ENCODE data around the gene MYL11.
A peak's percentile ranks its signal among the peaks of the same experiment; 100 is the strongest.
"Not testable (repeated sequence)": the region's sequence is repeated elsewhere in the genome, so short reads cannot be mapped to it uniquely, and the experiment has no call there.

The MYL11 gene

GRCh38 chr16:30383521-30383920 is 8.9 kb downstream of the MYL11 start:
- no peaks in the 10 kb centered on the region for H3K9me3 Mint-ChIP-seq
- H3K27ac Mint-ChIP-seq, result peak overlapping the region; percentile 98
- peak overlapping the region; percentile 88 for H3K4me3 Mint-ChIP-seq
- H3K4me1 Mint-ChIP-seq (ENCODE audit: low read depth), result peaks cover 25% of the 10 kb centered on the region
- peaks cover 19% of the 10 kb centered on the region for H3K36me3 Mint-ChIP-seq (ENCODE audit: low read depth)
- H3K27me3 Mint-ChIP-seq (ENCODE audit: low read depth), result no peaks in the 10 kb centered on the region

- H3K36me3 Mint-ChIP-seq (ENCODE audit: low read depth), result peaks cover 14% of the 10 kb centered on the region
- no peaks in the 10 kb centered on the region for H3K27me3 Mint-ChIP-seq (ENCODE audit: low read depth)
- H3K4me3 Mint-ChIP-seq, result peak overlapping the region; percentile 82
- H3K9me3 Mint-ChIP-seq, result no peaks in the 10 kb centered on the region
- H3K27ac Mint-ChIP-seq, result peak overlapping the region; percentile 69
- peaks cover 24% of the 10 kb centered on the region for H3K4me1 Mint-ChIP-seq (ENCODE audit: low read depth)
Measured at GRCh38 chr16:30394592-30395154, 20.1 kb downstream of the MYL11 start.

DNA sequence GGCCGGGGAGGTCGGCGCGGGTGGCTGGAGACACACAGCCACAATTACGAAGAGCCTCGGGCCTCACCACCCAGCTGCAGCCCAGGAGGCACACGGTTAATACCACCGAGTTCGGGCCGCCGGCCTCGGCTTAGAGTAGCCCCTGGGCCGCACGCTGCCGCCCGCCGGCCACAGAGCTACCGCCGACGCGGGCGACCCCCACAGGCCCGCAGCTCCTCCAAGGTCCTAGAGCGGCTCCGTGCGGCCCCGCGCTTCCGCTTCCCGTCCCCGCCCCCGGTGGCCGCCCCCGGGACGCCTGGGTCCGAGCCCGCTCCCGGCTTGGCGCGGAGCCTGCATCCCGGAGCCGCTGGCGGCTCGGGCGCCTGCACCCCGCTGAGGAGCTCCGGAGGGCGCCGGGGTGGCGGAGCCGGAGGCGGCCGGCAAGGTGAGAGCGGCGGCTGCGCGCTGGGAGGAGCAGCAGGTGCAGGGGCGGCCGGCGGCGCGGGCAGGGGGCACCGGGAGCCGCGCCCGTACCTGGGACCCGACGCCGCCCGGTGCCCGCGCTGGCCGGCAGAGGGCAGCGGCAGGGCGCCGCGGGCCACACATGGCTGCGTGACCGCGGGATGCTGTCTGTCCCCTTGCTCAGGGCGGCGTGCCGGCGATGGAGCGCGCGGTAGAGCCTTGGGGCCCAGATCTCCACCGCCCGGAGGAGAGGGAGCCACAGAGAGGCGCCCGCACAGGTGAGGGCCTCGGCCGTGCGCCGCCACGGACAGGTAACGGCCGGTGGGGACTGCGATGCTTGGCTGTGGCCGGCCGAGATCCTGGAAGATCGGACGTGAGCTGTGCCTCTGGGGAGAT is 20.8 kb downstream of the MYL11 start, which contains the start of gene ZNF48:
ZNF48 (plus strand) TSS at position 266 of the 837 bp plus-strand sequence; CDS start at position 641, 375 bp downstream.
- Mint-ChIP-seq H3K36me3 (ENCODE audit: low read depth) (peaks cover 14% of the 10 kb centered on the region), H3K4me1 (ENCODE audit: low read depth) (peaks cover 28% of the 10 kb centered on the region), H3K27ac (peak within 1 kb of the TSS; percentile 74), H3K27me3 (ENCODE audit: low read depth) (no peaks in the 10 kb centered on the region), H3K4me3 (peak within 1 kb of the TSS; percentile 90), H3K9me3 (no peaks in the 10 kb centered on the region)

DNA sequence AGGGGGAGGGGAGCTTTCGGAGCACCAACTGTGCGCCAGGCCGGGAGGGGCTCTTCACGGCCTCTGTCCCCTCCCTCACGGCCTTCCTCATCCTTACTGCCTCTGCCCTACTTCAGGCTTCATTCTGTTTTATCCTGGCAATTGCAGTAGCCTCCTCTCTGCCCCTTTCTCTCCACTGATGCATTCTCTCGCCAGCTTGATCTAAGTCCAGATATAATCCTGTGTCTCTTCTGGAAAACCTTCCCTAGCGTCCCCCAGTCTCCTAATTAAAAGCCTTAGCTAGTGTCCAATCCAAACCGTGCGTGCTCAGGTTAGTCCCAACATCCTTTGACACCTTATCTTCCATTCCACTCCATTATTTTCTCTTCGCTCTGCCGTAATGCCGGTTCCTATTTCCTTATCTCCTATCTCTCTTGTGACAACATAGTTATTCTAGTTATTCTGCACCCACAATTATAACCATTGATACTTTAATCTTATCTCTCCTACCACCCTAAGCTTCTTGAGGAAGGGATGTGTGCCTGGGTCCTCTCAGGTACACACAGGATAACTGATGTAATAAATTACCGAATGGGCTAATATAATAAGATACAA is 21.5 kb downstream of the MYL11 start:
- H3K27me3 Mint-ChIP-seq (ENCODE audit: low read depth), result no peaks in the 10 kb centered on the region
- no peaks in the 10 kb centered on the region for H3K9me3 Mint-ChIP-seq
- H3K27ac Mint-ChIP-seq, result peak overlapping the region; percentile 74
- peaks cover 32% of the 10 kb centered on the region for H3K4me1 Mint-ChIP-seq (ENCODE audit: low read depth)
- peaks cover 14% of the 10 kb centered on the region for H3K36me3 Mint-ChIP-seq (ENCODE audit: low read depth)
- H3K4me3 Mint-ChIP-seq, result peak overlapping the region; percentile 90

- H3K27me3 Mint-ChIP-seq (ENCODE audit: low read depth); H3K9me3 Mint-ChIP-seq; H3K27ac Mint-ChIP-seq: not testable (repeated sequence)
- H3K36me3 Mint-ChIP-seq (ENCODE audit: low read depth), result peaks cover 14% of the 10 kb centered on the region
- peak overlapping the region; percentile 90 for H3K4me3 Mint-ChIP-seq
- peaks cover 34% of the 10 kb centered on the region for H3K4me1 Mint-ChIP-seq (ENCODE audit: low read depth)
Measured at GRCh38 chr16:30396627-30397026, 22.0 kb downstream of the MYL11 start.

GRCh38 chr16:30397056-30397455 is 22.5 kb downstream of the MYL11 start:
- no peaks in the 10 kb centered on the region for H3K9me3 Mint-ChIP-seq
- H3K27me3 Mint-ChIP-seq (ENCODE audit: low read depth), result no peaks in the 10 kb centered on the region
- H3K4me1 Mint-ChIP-seq (ENCODE audit: low read depth), result peaks cover 35% of the 10 kb centered on the region
- H3K4me3 Mint-ChIP-seq, result peak overlapping the region; percentile 90
- peaks cover 14% of the 10 kb centered on the region for H3K36me3 Mint-ChIP-seq (ENCODE audit: low read depth)
- no peak overlapping the region for H3K27ac Mint-ChIP-seq

- Mint-ChIP-seq H3K36me3 (ENCODE audit: low read depth) (peaks cover 14% of the 10 kb centered on the region), H3K9me3 (no peaks in the 10 kb centered on the region), H3K4me1 (ENCODE audit: low read depth) (peaks cover 35% of the 10 kb centered on the region), H3K27me3 (ENCODE audit: low read depth) (no peaks in the 10 kb centered on the region), H3K4me3 (no peak overlapping the region), H3K27ac (no peak overlapping the region)
Measured at GRCh38 chr16:30397776-30398660, 23.4 kb downstream of the MYL11 start.

GRCh38 chr16:30398661-30399434 is 24.2 kb downstream of the MYL11 start:
- peaks cover 14% of the 10 kb centered on the region for H3K36me3 Mint-ChIP-seq (ENCODE audit: low read depth)
- no peaks in the 10 kb centered on the region for H3K9me3 Mint-ChIP-seq
- no peaks in the 10 kb centered on the region for H3K27me3 Mint-ChIP-seq (ENCODE audit: low read depth)
- H3K4me3 Mint-ChIP-seq, result peak overlapping the region; percentile 84
- H3K4me1 Mint-ChIP-seq (ENCODE audit: low read depth), result peaks cover 35% of the 10 kb centered on the region
- no peak overlapping the region for H3K27ac Mint-ChIP-seq

GRCh38 chr16:30399435-30400186 is 25.0 kb downstream of the MYL11 start:
- Mint-ChIP-seq H3K27ac (peak overlapping the region; percentile 69), H3K36me3 (ENCODE audit: low read depth) (peaks cover 14% of the 10 kb centered on the region), H3K27me3 (ENCODE audit: low read depth) (no peaks in the 10 kb centered on the region), H3K4me3 (peak overlapping the region; percentile 84), H3K4me1 (ENCODE audit: low read depth) (peaks cover 32% of the 10 kb centered on the region), H3K9me3 (no peaks in the 10 kb centered on the region)

DNA sequence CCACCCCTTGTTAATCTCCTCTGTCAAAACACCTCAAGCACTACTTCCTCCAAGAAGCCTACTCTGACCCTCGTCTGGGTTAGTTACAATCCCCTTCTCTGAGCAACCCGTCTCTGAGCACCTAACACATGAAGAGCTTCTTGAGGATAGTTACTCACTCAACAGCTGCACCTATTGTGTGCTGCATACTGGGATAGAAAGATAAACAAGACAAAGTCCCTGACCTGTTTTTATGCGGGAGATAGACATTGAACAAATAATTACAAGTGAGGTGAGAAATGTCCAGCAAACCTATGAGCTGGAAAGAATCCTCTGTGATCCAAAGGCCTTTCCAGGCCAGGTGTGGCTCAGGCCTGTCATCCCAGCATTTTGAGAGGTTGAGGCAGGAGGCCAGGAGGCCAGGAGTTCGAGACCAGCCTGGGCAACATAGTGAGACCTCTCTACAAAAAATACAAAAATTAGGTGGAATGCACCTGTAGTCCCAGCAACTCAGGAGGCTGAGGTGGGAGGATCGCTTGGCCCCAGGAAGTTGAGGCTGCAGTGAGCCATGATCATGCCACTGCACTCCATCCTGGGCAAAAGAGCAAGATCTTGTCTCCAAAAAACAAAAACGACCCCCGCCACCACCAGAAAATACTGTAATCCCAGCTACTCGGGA is 27.3 kb downstream of the MYL11 start:
- Mint-ChIP-seq H3K27me3 (ENCODE audit: low read depth) (no peaks in the 10 kb centered on the region), H3K4me3 (peak overlapping the region; percentile 84), H3K9me3 (no peaks in the 10 kb centered on the region), H3K4me1 (ENCODE audit: low read depth) (peaks cover 24% of the 10 kb centered on the region), H3K27ac (no peak overlapping the region), H3K36me3 (ENCODE audit: low read depth) (peaks cover 9% of the 10 kb centered on the region)

DNA sequence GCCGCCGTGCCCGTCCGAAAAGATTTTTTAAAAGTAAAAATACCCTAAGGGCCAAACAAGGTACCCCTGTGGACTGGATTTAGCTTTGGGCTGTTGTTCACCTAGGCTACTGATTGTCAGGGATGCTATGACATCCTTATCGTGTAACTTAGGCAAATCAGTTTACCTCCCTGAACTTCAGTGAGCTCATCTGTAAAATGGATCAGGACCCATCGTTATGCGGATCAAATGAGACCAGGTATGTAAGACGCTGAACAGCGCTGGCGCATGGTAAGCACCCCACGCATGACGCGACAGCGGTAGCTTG is 32.1 kb downstream of the MYL11 start:
- no peaks in the 10 kb centered on the region for H3K9me3 Mint-ChIP-seq
- peak overlapping the region; percentile 98 for H3K4me3 Mint-ChIP-seq
- no peaks in the 10 kb centered on the region for H3K27me3 Mint-ChIP-seq (ENCODE audit: low read depth)
- peaks cover 22% of the 10 kb centered on the region for H3K4me1 Mint-ChIP-seq (ENCODE audit: low read depth)
- H3K36me3 Mint-ChIP-seq (ENCODE audit: low read depth), result no peaks in the 10 kb centered on the region
- peak overlapping the region; percentile 93 for H3K27ac Mint-ChIP-seq

DNA sequence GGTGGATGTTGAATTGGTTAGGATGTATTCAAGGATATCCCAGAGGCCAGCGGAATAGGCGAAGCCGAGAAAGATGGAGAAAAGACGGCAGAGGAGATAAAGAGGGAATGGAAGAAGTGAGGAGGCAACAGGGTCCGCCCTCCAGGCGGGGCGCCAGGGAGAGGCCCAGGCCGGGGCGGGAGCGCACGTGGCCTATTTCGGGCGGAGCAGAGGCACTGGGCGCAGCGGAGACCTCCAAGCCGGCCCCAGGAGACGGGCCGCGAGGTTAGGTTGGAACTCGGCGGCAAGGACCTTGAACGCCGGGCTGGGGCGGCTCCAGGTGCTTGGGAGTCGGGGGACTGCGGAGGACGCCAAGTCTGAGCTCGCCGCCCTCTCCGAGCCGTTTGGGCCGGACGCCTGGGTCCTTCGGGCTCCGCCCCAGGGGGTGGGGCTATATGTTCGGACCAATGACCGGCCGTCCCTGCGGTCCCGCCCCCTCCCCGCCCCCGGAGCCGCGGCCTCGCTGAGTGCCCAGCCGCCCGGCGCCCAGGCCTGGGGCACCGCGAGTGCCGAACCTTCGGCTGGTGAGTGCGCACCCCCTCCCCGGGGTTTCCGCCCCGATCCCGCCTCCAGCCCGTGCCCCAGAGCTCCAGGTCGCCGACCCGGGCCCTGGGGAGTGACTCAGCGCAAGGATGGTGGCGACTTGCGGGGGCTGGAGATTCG is 32.7 kb downstream of the MYL11 start, which contains the start of gene ZNF771:
ZNF771 (plus strand) TSS at position 505 of the 702 bp plus-strand sequence. CDS start 448 bp downstream, outside the sequence.
- Mint-ChIP-seq H3K27me3 (ENCODE audit: low read depth) (no peaks in the 10 kb centered on the region), H3K4me1 (ENCODE audit: low read depth) (peaks cover 26% of the 10 kb centered on the region), H3K4me3 (peak within 1 kb of the TSS; percentile 98), H3K27ac (peak within 1 kb of the TSS; percentile 93), H3K9me3 (no peaks in the 10 kb centered on the region), H3K36me3 (ENCODE audit: low read depth) (peaks cover 4% of the 10 kb centered on the region)

Measured in T-helper 1 cell treated with Interleukin-12 subunit alpha and Interleukin-12 subunit beta and Interleukin-4 antibody, amounts not matched to agents 30 μg/mL and 1 μg/mL, for 36 hours (primary cell).